T-helper 2 cell treated with Interferon-gamma antibody and Interleukin-4, amounts not matched to agents 5 μg/mL and 100 μg/mL, for 36 hours (primary cell): ENCODE data around the gene CACNA1C.

ENCODE experiments used
- DNase-seq: peaks from one replicate; pipeline ENCODE4 v3.0.0; 2021; ENCODE audit warnings: low spot score
- H3K27ac Mint-ChIP-seq: one replicate; pipeline ENCODE4 v1.8.0; 2021; ENCODE audit warnings: mild to moderate bottlenecking, mixed read lengths
- H3K27me3 Mint-ChIP-seq: one replicate; pipeline ENCODE4 v1.8.0; 2021; ENCODE audit warnings: low read depth, mixed read lengths
- H3K36me3 Mint-ChIP-seq: one replicate; pipeline ENCODE4 v1.8.0; 2021; ENCODE audit warnings: low read depth, mixed read lengths
- H3K4me1 Mint-ChIP-seq: one replicate; pipeline ENCODE4 v1.8.0; 2021; ENCODE audit warnings: low read depth, mixed read lengths
- H3K4me3 Mint-ChIP-seq: one replicate; pipeline ENCODE4 v1.8.0; 2022; ENCODE audit warnings: mild to moderate bottlenecking, moderate library complexity, mixed read lengths
- H3K9me3 Mint-ChIP-seq: one replicate; pipeline ENCODE4 v1.8.0; 2021; ENCODE audit warnings: mixed read lengths

CACNA1C gene

GRCh38 chr12:2140858-2141519 is 88.2 kb downstream of the CACNA1C start:
- Mint-ChIP-seq H3K27ac (no peak overlapping the region), H3K4me3 (no peak overlapping the region), H3K9me3 (no peaks in the 10 kb centered on the region), H3K4me1 (no peaks in the 10 kb centered on the region), H3K36me3 (no peaks in the 10 kb centered on the region), H3K27me3 (peaks cover 4% of the 10 kb centered on the region)
- DNase-seq, result no peak

DNA sequence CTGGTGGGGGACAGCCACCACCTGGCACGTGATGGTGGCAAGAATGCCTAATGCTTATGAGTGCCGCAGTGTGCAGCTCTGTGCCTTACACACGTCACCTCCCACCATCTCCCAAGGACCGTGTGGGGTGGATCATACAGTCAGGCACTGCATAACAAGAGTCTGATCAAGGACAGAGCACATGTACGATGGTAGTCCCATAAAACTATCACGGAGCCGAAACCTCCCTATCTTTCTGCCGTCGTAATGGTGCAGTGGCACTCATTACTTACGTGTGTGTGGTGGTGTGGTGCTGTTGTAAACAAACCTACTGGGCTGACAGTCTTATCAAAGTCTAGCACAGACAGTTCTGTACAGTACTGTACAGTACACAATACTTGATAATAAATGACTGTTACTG is 89.3 kb downstream of the CACNA1C start:
- Mint-ChIP-seq H3K27ac (no peak overlapping the region), H3K4me3 (no peak overlapping the region), H3K9me3 (no peaks in the 10 kb centered on the region), H3K27me3 (peaks cover 7% of the 10 kb centered on the region), H3K4me1 (no peaks in the 10 kb centered on the region), H3K36me3 (no peaks in the 10 kb centered on the region)
- no peak for DNase-seq

GRCh38 chr12:2144951-2145350 is 92.2 kb downstream of the CACNA1C start:
- Mint-ChIP-seq H3K27me3 (peaks cover 18% of the 10 kb centered on the region), H3K9me3 (no peaks in the 10 kb centered on the region), H3K4me3 (no peak overlapping the region), H3K27ac (no peak overlapping the region), H3K4me1 (no peaks in the 10 kb centered on the region), H3K36me3 (no peaks in the 10 kb centered on the region)
- no peak for DNase-seq

GRCh38 chr12:2145433-2145998 is 92.7 kb downstream of the CACNA1C start:
- no peaks in the 10 kb centered on the region for H3K4me1 Mint-ChIP-seq
- no peak overlapping the region for H3K27ac Mint-ChIP-seq
- no peaks in the 10 kb centered on the region for H3K9me3 Mint-ChIP-seq
- DNase-seq, result no peak
- H3K36me3 Mint-ChIP-seq, result no peaks in the 10 kb centered on the region
- no peak overlapping the region for H3K4me3 Mint-ChIP-seq
- H3K27me3 Mint-ChIP-seq, result peaks cover 18% of the 10 kb centered on the region

- H3K4me1 Mint-ChIP-seq, result peaks cover 1% of the 10 kb centered on the region
- H3K27me3 Mint-ChIP-seq, result peaks cover 20% of the 10 kb centered on the region
- H3K9me3 Mint-ChIP-seq, result no peaks in the 10 kb centered on the region
- no peak for DNase-seq
- H3K27ac Mint-ChIP-seq, result no peak overlapping the region
- no peaks in the 10 kb centered on the region for H3K36me3 Mint-ChIP-seq
- no peak overlapping the region for H3K4me3 Mint-ChIP-seq
Observed at GRCh38 chr12:2147335-2147734, 94.5 kb downstream of the CACNA1C start.

GRCh38 chr12:2149091-2149490 is 96.3 kb downstream of the CACNA1C start:
- H3K27ac Mint-ChIP-seq, result no peak overlapping the region
- DNase-seq, result no peak
- peaks cover 20% of the 10 kb centered on the region for H3K27me3 Mint-ChIP-seq
- no peaks in the 10 kb centered on the region for H3K36me3 Mint-ChIP-seq
- H3K4me1 Mint-ChIP-seq, result peaks cover 2% of the 10 kb centered on the region
- no peaks in the 10 kb centered on the region for H3K9me3 Mint-ChIP-seq
- no peak overlapping the region for H3K4me3 Mint-ChIP-seq

DNA sequence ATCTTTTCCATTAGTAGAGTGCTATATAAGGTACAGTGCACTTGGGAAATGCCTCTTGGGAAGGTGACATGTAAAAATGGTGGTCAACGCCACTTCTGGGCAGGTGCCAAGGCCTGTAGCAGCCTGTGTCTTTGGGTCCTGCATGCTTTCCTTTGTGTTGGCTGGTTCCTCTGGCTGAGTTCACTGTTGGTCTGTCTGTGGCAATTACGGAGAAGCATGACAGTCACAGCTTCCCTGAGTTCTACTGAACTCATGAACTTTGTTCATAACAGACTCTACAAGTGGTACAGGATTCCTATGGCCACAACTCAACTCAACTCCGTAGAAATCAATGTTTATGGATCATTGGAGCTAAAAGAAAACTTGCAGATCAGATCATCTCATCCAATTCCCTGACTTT is 98.0 kb downstream of the CACNA1C start:
- Mint-ChIP-seq H3K9me3 (no peaks in the 10 kb centered on the region), H3K27ac (no peak overlapping the region), H3K27me3 (peaks cover 20% of the 10 kb centered on the region), H3K4me1 (peaks cover 2% of the 10 kb centered on the region), H3K4me3 (no peak overlapping the region), H3K36me3 (no peaks in the 10 kb centered on the region)
- DNase-seq, result no peak

GRCh38 chr12:2151391-2151790 is 98.6 kb downstream of the CACNA1C start:
- Mint-ChIP-seq H3K36me3 (no peaks in the 10 kb centered on the region), H3K27me3 (peaks cover 17% of the 10 kb centered on the region), H3K4me1 (peaks cover 2% of the 10 kb centered on the region), H3K9me3 (no peaks in the 10 kb centered on the region), H3K27ac (no peak overlapping the region), H3K4me3 (no peak overlapping the region)
- DNase-seq, result no peak

DNA sequence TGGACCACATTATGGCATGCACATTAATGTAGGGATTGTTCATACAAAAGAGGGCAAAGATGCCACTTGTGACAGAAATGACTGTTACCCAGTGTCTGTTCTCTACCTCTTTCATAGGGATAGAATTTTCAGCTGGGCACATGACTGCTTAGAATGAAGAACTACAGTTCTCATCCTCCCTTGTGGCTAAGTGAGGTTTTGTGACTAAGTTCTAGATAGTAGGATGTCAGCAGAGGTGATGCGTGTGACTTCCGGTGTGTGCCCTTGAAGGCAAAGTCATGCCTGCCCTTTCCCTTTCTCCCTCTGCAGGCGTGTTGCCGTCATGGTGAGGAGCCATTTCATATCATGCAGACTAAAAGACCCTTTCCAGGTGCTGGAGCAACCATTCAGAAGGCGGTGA is 99.3 kb downstream of the CACNA1C start:
- H3K27me3 Mint-ChIP-seq, result peaks cover 17% of the 10 kb centered on the region
- H3K4me3 Mint-ChIP-seq, result no peak overlapping the region
- H3K27ac Mint-ChIP-seq, result no peak overlapping the region
- H3K4me1 Mint-ChIP-seq, result peaks cover 2% of the 10 kb centered on the region
- no peaks in the 10 kb centered on the region for H3K36me3 Mint-ChIP-seq
- DNase-seq, result peak; percentile 4
- H3K9me3 Mint-ChIP-seq, result no peaks in the 10 kb centered on the region

DNA sequence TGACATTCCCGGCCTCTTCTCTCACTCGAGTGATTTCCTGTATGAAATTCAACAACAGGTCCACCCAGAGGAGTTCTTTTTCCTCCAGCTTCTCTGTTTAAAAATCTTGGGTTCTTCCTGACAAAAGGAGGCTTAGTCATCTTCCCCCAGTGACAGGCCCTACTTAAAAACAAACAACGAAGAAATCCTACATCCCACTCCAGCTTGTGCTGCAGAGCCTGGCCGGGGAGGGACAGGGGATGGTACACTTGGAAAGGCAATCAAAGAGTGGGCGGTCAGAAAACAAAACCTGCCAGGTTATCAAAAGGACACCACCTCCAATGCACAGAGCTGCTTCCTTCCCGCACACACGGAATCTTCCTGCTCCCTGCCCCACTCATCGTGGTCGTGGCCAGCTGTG is 101.3 kb downstream of the CACNA1C start:
- H3K27ac Mint-ChIP-seq, result no peak overlapping the region
- no peak for DNase-seq
- no peak overlapping the region for H3K4me3 Mint-ChIP-seq
- H3K27me3 Mint-ChIP-seq, result peaks cover 6% of the 10 kb centered on the region
- H3K36me3 Mint-ChIP-seq, result no peaks in the 10 kb centered on the region
- H3K4me1 Mint-ChIP-seq, result peaks cover 2% of the 10 kb centered on the region
- no peaks in the 10 kb centered on the region for H3K9me3 Mint-ChIP-seq

GRCh38 chr12:2154521-2154920 is 101.7 kb downstream of the CACNA1C start:
- Mint-ChIP-seq H3K36me3 (no peaks in the 10 kb centered on the region), H3K4me3 (no peak overlapping the region), H3K4me1 (peaks cover 2% of the 10 kb centered on the region), H3K9me3 (no peaks in the 10 kb centered on the region), H3K27ac (no peak overlapping the region), H3K27me3 (peaks cover 6% of the 10 kb centered on the region)
- DNase-seq, result no peak

GRCh38 chr12:2156333-2156732 is 103.5 kb downstream of the CACNA1C start:
- H3K4me1 Mint-ChIP-seq, result peaks cover 2% of the 10 kb centered on the region
- DNase-seq, result no peak
- H3K36me3 Mint-ChIP-seq, result no peaks in the 10 kb centered on the region
- no peak overlapping the region for H3K27ac Mint-ChIP-seq
- H3K27me3 Mint-ChIP-seq, result peaks cover 6% of the 10 kb centered on the region
- no peak overlapping the region for H3K4me3 Mint-ChIP-seq
- H3K9me3 Mint-ChIP-seq, result no peaks in the 10 kb centered on the region

GRCh38 chr12:2160043-2160442 is 107.3 kb downstream of the CACNA1C start:
- H3K36me3 Mint-ChIP-seq, result no peaks in the 10 kb centered on the region
- DNase-seq, result no peak
- no peak overlapping the region for H3K4me3 Mint-ChIP-seq
- H3K27ac Mint-ChIP-seq, result no peak overlapping the region
- H3K27me3 Mint-ChIP-seq, result peaks cover 4% of the 10 kb centered on the region
- no peaks in the 10 kb centered on the region for H3K9me3 Mint-ChIP-seq
- no peaks in the 10 kb centered on the region for H3K4me1 Mint-ChIP-seq

GRCh38 chr12:2161473-2161872 is 108.7 kb downstream of the CACNA1C start:
- Mint-ChIP-seq H3K4me1 (no peaks in the 10 kb centered on the region), H3K9me3 (peaks cover under 1% of the 10 kb centered on the region), H3K27me3 (peaks cover 2% of the 10 kb centered on the region), H3K36me3 (no peaks in the 10 kb centered on the region), H3K4me3 (no peak overlapping the region), H3K27ac (no peak overlapping the region)
- no peak for DNase-seq
